HG03108 (cell line): ENCODE data around the gene GTPBP1.

Experiments used
- ATAC-seq: cut with Tn5 transposase; IDR thresholded peaks from one replicate; pipeline ENCODE4 v1.9.1; 2021; ENCODE audit warnings: moderate library complexity; ENCODE audit not compliant: unreplicated experiment

The GTPBP1 gene

DNA sequence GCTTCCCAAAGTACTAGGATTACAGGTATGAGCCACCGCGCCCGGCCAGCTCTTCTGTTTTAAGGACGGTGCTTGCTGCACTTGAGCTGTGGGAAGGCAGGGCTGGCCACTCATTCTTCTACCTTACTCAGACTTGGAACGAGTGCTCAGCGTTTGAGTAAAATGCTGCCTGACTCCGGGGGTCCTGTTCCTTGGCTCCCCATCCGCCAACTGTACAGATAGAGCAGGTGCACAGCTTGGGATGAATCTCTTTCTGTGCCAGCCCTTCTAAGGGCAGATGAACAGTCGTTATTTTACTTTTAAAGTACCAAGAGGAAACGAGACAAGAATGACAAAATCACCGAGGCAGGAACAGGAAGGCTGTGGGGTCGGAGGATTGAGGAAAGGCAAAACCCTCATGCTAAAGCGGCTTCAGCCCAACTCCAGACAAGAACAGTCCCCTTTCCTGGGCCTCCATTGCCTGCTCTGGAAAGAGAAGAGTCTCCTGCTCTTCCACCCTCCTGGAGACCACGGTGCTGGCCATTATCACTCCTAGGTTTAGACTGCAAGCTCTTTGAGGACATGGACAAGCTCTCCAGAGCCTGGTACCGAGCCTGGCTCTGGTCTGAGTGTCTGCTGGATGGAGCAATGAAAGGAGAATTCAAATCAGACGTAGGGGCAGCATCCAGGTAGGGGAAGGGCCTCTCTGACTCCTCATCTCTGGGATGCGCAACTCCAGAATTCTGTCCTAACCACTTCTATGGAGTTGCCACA, 51.1 kb downstream of the GTPBP1 start:
- no peak for ATAC-seq

DNA sequence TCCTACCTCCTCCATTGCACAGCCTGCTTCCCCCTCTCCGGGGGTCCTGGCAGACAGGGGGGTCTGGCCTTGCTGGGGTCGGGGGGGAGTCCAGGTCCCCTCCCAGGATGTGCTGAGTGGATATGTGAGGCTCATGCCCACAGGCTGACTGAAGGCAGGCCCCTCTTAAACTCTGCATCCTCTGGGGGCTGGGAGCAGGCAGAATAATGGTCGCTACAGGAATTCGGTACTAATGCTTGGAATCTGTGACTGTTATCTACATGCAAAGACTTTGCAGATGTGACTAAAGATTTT, 51.7 kb downstream of the GTPBP1 start:
- no peak for ATAC-seq

DNA sequence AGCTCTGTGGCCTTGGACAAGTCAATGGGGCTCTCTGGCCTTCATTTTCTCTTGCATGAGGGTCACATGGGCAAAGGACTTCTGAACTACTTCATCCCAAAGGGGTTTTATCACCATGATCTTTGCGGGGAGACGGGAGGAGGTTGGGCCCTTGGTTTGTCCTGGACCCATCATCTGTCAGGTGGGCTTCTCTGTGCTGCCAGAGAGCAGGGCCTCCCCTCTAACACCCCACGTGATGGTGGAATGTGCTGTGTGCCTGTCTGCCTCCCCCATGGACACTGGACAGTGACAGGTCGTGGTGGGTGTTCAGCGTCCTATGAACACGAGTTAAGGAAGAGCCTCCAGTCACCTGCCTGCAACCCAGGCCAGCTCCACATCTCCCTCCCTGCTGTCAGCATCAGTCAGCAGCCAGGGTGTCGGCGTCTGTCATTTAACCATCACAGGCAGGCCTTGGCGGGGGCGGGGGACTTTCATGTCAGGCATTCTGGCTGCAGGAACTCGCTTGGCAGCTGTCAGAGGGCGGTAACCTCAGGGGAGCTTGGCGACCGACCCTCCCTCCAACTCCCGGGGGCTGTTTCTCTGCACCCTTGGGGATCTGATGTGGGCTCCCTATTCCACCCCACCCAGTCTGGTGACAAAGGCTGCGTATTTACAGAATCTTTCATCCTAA, 52.7 kb downstream of the GTPBP1 start:
- no peak for ATAC-seq

DNA sequence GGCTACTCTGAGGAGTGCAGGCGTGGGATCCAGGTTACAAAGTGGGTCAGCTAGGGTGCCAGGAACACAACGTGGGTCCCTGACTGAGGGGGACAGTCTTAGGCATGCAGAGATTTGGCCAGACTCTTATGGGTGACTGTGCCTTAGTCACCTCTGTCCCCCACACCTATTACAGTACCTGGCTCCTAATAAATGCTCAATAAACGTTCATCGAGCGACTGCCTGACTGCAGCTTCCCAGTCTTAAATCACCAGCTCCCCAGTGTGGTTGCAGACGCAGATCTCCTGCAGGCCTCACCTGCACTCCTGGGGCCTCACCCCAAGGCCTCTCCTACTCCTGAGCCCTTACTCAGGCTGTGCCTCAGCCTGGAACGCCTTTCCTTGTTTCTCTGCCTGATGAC, 53.3 kb downstream of the GTPBP1 start:
- no peak for ATAC-seq

DNA sequence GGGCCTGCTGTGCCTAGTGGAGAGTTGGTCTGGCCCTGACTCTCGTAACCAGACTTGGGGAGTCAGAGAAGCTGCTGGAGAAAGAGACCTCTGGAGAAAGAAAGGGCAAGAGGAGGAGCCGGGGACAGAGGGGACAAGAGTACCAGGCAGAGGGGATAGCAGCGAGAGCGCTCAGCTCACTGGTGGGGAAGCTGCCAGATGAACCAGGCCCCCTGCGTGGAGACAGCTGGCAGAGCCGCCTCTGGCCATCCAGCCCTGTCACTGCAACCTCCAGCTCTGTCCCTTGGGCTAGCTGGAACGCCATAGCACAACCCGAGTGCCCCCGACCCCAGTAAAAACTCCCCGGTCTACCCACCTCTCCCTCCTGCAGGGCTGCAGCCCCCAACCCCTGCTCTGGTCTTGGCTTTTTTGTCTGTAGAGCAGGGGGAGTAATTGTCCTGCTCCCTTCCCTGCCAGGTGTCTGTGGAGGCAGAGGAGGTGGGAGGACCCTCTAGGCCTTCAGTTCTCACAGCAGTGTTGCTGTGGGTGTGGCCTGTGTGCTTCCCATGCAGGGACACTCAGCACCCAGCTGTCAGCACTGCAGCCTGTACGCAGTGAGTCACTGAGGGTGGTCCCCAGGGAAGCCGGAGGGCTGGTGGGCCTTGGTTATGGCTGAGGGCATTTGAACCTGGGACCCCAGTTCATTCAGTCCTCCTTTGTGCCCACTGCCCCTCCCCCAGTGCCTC, 54.9 kb downstream of the GTPBP1 start:
- no peak for ATAC-seq

DNA sequence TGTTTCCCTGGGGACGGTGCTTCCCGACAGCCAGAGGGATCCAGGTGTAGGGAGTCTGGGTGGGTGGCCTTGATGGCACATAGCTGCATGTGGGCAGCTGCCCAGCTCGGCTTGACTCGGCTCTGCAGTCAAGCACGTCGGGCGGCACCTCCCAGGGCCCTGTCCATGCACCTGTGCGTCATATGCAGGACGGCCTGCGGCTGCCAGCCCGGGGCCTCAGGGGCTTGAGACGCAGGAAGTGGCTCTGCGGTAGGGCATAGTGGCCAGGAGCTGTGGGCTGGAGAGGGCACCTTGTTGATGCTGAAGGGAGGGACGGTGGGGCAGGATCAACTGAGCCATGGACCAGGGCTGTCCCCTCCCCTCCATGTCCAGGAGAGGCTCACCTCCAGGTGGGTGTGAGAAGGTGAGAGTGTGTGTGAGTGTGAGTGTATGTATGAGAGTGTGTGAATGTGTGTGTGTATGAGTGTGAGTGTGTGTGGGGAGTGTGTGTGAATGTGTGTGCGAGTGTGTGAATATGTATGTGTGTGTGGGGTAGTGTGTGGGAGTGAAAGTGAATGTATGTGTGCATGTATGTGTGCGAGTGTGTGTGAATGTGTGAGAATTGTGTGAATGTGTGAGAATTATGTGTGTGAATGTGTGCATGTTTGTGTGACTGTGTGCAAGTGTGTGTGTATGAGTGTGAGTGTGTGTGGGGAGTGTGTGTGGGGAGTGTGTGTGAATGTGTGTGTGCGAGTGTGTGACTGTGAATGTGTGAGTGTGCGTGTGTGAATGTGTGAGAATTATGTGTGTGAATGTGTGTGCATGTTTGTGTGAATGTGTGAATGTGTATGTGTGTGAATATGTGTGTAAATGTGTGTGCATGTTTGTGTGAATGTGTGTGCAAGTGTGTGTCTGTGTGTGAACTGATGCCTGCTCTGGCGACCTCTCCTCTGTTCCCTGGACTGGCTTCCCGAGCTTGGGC, 55.7 kb downstream of the GTPBP1 start:
- no peak for ATAC-seq

DNA sequence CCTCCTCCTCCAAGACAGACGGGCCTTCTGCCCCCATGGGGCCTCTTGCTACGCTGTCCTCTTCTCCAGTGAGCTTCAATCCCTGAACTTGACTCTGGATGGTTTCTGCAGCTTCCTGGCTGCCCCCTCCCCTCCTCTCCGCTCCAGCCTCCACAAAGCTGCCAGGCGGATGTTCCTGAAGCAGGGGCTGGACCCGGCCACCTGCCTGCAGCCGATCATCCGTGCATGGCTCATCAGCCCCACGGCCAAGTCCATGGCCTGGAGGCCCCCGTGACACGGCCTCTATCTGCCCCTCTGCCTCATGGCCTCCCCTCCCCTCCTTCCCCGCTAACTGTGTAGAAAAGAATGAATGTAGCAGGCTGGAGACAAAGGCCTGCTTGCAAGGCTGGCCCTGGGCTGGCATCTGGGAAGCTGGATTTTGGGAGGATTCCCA, 56.8 kb downstream of the GTPBP1 start:
- ATAC-seq = no peak

DNA sequence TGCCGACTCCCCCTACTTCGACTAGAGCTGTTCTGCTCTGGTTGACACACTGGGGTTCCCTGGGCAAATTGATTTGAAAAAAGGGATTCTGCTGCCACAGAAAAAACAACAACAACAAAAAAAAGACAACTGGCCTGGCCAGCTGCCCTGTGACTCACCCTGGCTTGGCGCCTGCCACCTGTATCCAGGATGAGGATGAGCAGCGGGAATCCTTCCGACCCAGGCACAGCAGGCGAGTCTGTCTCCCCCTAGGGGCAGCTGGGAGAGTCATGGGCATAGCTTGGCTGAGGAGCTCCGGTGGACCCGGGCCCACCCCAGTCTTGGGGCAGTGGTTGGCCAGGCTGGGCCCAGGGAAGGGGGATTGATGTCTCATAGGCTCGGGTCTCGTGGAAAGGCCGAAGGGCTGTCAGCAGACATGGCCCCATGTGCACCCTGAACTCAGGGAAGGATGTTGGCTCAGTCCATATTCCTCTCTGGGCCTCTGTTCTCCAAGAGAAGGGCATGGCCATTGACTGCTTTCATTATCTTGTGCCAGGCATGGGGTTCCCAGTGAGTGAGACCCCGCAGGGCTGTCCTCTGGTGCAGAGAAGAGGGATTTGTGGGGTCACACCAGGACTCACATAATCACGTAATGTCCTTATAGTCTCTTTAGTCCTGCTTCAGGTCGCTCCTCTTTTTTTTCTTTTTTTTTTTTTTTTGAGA, 60.5 kb downstream of the GTPBP1 start:
- no peak for ATAC-seq

DNA sequence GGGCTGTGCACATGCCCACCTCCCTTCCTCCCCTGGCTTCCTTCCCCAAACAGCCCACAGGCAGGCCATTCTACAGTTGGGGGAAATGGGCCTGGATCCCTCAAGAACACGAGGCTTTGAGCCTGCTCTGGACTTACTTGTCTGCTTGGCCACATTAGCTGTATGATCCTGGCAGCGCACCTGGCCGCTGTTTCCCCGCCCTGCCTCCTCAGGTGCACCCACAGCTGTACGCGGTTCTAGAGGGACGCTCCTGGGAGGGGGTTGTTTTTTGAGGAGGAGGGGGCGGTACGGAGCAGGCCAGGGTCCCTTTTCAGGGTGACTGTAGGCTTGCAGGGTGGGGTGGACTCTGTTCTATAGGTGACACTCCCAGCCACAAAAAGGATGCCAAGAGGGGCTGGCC, 61.6 kb downstream of the GTPBP1 start:
- no peak for ATAC-seq

DNA sequence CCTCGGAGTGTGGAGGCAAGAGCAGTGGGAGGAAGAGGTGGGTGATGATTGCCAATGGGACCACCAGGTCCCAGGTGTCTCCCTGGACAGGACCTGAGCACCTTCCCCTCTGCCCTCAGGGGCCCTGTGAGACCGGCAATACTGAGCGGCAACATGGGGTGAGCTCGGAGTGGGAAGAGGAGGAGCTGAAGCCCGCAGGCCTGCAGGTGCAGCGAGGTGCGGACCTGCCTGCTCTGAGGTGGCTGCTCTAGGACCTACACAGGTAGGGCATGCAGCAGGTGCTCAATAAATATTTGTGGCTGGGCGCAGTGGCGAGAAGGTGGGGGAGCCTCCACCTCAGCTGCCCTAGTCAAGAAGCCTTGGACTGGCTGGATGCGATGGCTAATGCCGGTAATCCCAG, 62.3 kb downstream of the GTPBP1 start:
- no peak for ATAC-seq

DNA sequence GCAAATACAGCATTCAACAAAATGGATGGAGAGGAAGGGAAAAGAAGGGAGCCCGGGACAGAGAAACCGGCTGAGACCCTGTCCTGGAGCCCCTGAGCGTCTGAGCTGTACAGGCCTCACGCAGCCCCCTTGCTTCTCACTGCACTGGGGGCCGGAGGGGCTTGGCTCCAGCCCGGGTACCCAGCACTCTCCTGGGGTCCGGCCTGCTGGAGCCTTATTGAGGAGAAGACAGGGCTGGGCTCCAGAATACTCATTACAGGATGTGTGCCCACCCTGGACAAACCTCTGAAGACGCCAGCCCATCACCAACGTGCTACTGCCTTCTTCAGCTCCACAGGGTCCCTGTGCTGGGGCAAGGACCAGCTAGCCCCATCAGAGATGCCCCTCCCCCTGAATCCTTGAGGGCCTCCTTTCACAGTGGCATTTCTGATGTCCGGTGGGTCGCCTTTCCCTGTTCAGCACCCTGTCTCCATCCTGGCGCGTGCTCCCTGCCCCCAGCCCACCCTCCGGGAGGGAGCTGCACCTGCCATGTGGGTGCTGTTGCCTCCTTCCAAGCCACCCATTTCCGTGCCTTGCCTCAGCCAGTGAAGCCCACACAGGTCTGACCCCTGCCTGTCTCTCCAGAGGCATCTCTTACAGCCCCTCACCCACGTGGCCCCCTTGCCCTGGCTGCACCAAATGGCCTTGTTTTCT, 64.7 kb downstream of the GTPBP1 start:
- ATAC-seq = no peak

DNA sequence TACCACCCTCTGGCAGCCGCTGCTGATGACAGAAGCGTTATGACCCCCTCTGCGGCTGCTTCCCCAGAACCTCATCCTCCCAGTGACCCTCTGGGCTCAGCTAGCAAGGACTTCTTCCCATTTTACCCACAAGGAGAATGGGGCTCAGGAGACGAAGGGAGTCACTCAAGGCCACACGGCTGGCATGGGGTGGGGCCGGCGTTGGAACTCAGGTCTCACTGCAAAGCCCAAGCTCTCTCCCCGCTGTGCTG, 66.8 kb downstream of the GTPBP1 start:
- ATAC-seq = no peak

DNA sequence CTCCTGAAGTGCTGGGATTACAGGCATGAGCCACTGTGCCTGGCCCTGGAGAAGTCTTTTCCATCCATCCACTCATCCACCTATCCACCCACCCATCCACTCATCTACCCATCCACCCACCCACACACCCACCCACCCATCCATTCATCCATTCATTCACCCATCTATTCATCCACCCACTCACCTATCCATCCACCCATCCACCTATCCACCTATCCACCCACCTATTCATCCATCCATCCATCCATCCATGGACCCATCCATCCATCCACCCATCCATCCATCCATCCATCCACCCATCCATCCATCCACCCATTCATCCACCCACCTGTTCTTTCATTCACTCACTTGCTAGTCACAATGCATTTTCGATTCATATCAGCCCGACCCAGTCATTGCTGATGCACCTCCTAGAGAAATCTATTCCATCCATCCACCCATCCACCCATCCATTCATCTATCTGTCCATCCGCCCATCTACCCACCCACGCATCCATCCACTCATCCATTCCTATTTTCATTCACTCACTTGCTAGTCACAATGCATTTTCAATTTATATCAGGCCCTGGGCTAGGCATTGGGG, 67.7 kb downstream of the GTPBP1 start:
- ATAC-seq = no peak

DNA sequence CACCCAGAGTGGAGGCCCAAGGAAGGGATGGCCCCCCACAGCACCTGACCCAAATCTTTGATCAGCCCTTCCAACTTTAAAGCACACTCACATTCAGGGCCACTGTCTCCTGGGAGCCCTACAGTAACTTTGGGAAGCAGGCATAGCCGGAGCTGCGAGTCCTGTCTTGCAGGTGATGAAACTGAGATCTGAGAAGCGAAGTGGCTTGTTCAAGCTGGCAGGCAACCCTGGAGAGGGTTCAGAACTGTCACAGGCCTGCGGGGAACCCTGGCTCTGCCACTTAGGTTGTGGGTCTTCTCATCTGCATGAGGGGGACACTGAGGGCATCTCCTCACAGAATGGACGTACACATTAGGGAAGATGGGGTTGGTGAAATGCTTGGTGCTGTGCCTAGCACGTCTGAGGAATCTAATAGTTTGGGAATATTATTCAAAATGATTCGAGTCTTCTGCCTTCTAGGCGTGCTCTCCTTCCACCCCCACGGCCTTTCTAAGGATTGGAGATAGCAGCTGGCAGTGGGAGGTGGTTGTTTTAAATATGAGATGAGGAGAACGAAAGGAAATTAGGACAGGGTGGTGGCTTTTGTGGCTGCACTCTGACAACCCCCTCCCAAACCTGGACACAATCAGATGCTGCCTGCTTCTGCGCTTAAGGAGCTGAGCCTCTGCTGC, 68.9 kb downstream of the GTPBP1 start:
- ATAC-seq = no peak

DNA sequence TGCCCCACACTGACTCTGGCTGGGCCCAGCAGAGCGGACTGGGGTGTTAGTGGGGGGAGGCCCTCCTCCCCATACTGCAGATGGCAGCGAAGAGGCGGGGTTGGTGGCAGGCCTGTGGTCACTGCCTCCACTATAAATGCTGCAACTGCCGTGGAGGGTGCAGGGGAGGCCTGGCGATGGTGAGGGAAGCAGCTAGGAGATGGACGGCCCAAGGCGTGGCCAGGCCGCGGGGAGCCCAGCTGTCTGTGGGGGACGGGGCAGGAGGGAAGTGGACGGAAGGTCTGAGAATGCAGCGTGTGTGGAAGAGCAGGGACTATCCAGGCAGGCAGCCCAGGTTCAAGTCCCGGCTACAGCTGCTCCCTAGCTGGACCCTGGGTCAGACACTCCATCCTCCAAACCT, 69.9 kb downstream of the GTPBP1 start:
- ATAC-seq = no peak

DNA sequence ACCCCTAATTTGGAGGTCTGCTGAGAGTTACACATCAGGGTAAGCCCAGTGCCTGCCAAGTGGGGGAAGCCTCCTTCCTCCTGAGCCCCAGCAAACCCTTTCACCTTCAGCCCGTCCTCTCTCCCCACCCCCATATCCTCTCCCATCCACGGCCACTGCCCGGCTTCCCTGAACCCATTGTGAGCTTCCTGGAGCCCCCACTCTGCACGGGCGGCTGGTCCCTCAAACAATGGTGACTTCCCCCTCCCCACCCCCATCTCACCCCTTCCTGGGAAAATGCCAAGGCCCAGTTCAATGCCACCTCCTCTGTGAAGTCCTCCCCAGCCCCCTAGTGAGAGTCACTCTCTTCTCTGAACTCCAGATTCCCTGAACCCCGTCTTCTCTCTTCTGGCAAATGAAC, 70.3 kb downstream of the GTPBP1 start:
- ATAC-seq = no peak

DNA sequence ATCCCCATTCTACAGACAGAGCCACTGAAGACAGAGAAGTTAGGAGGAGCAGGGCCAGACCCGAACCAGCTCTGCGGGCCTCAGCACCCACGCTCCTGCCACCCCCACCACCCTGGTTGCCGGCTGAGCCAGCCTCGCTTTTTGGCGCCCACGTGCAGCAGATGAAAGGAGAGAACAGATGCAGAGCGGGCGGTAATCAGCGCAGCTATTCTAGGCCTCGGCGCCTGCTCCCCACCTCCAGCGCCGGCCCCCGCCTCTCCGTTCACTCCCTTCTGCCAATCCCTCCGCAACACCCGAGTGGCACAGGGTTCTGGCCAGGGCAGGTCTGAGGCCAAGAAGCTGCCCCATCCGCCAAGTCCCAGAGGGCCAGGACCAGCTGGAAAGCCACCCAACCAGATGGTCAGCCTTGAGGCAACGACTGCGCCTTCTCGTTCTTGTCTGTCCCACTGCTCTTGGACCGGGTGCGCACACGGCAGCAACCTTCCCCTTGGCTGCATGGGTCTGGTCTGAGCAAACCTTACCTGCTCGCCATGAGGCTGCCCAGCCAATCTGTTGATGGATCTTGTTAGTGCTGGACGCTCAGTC, 71.4 kb downstream of the GTPBP1 start:
- no peak for ATAC-seq

DNA sequence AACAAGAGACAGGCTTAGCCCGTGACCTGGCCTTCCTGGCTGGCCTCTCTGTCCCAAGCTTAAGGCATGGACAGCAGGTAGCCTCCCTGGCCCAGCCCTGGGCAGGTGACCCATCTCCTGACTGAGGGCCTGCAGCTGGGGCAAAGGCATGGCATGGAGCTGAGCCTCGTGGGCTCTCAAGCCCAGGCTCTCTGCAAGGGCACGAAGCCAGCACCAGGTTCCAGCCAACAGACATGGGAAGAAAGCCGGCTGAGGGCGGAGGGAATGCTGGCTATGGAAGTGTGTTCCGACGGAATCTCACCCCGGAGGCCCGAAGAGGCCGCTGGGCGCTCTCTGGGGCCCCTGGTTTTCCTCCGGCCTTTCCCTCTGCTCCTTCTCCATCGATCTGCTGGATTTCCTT, 75.3 kb downstream of the GTPBP1 start:
- no peak for ATAC-seq
